Right atrium auricular region (tissue), 2 donors: ENCODE measurements around the gene KHDRBS2. TPM values are rescaled to one million over a fixed set of nuclear protein-coding genes. Genes with fewer than 3 reads are reported as not detected.

Experiments used
- DNase-seq: peaks from one replicate; pipeline ENCODE4 v3.0.0-alpha.2; 2019; ENCODE audit warnings: low spot score
- H3K27ac ChIP-seq, 2 donors: fragments of 200-600 bp; sonication (generic); 1 replicate in 1 of 2; 2 replicates in 1 of 2; pipeline ENCODE4 v1.5.1; 2016 to 2019
- H3K27me3 ChIP-seq, 2 donors: fragments of 200-600 bp; sonication (generic); one replicate each; pipeline versions ENCODE4 v1.5.1 to v1.6.0; 2017 to 2019
- H3K36me3 ChIP-seq: fragments of 200-600 bp; sonication (generic); one replicate; pipeline ENCODE4 v1.5.1; 2016
- H3K4me1 ChIP-seq, 2 donors: fragments of 200-600 bp; sonication (generic); one replicate each; pipeline versions ENCODE4 v1.5.1 to v1.6.0; 2017 to 2019
- H3K4me3 ChIP-seq, 2 donors: fragments of 200-600 bp; sonication (generic); 1 replicate in 1 of 2; 2 replicates in 1 of 2; pipeline ENCODE4 v1.5.1; 2017 to 2019; ENCODE audit warnings: mild to moderate bottlenecking in 1 of 2, moderate library complexity in 1 of 2
- H3K9me3 ChIP-seq, 2 donors: fragments of 200-600 bp; sonication (generic); one replicate each; pipeline ENCODE4 v1.5.1; 2019
- total RNA-seq, 2 donors: library from RNA; depleted of rRNA; stranded (reverse); fragments of >200 nt; gene quantifications; one replicate each; pipeline ENCODE4 v1.1.0, GENCODE V29; 2016
- TF ChIP-seq, protein P1 (sequence below), 2 donors: fragments of 200-600 bp; sonication (generic); IDR thresholded peaks; one replicate each; pipeline ENCODE4 v1.5.1; 2019; ENCODE audit warnings: antibody characterized with exemption in 2 of 2

The KHDRBS2 gene
- total RNA-seq, 2 donors from 2014 or later = not detected

DNA sequence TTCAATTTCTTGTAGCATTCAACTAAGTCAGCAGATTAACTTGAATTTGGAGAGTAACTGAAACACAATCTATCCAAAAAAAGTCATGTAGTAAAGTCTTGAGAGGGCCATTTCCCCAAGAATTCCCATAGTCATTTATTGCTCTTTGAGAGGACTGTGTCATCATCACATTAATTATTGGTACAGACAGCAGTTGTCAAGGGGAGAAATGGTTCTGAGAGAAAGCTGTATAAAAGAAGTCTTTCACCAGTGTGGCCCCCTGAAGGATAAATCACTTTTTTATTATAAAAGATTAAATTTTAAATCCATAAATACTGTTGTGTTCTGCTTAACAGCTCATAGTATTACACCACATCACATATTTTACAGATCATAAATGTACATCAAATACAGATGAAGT, 111.5 kb downstream of the KHDRBS2 start:
- Histone ChIP-seq H3K36me3 (no peaks in the 10 kb centered on the region), H3K4me1 (no peaks in the 10 kb centered on the region), H3K4me3 (no peak overlapping the region), H3K27ac (no peak overlapping the region), H3K9me3 (no peaks in the 10 kb centered on the region), H3K27me3 (no peaks in the 10 kb centered on the region)
- no peak for DNase-seq
- TF ChIP-seq, protein P1, sequence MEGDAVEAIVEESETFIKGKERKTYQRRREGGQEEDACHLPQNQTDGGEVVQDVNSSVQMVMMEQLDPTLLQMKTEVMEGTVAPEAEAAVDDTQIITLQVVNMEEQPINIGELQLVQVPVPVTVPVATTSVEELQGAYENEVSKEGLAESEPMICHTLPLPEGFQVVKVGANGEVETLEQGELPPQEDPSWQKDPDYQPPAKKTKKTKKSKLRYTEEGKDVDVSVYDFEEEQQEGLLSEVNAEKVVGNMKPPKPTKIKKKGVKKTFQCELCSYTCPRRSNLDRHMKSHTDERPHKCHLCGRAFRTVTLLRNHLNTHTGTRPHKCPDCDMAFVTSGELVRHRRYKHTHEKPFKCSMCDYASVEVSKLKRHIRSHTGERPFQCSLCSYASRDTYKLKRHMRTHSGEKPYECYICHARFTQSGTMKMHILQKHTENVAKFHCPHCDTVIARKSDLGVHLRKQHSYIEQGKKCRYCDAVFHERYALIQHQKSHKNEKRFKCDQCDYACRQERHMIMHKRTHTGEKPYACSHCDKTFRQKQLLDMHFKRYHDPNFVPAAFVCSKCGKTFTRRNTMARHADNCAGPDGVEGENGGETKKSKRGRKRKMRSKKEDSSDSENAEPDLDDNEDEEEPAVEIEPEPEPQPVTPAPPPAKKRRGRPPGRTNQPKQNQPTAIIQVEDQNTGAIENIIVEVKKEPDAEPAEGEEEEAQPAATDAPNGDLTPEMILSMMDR (IDR thresholded peaks at IDR 0.05) = no peak

DNA sequence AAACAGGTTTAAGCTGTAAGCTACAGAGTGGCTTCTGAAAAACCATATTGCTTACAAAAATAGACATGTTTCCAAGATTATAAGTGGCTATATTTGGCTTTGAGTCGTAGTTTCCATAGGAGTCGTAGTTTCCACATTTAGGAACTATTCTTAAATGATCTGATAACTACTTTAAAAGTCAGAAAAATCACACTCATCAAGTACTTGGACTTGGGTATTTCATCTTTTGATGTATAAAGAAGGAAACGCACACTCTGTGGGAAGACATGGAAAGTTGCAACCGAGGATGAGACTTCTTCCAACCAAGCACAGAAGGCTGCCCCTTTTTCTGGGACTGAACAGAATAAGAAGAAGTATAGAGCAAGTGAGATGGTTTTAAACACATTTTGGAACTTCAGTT, 118.3 kb downstream of the KHDRBS2 start:
- H3K4me3 ChIP-seq = no peak overlapping the region
- TF ChIP-seq, protein P1 (IDR thresholded peaks at IDR 0.05) = no peak
- no peak for DNase-seq

DNA sequence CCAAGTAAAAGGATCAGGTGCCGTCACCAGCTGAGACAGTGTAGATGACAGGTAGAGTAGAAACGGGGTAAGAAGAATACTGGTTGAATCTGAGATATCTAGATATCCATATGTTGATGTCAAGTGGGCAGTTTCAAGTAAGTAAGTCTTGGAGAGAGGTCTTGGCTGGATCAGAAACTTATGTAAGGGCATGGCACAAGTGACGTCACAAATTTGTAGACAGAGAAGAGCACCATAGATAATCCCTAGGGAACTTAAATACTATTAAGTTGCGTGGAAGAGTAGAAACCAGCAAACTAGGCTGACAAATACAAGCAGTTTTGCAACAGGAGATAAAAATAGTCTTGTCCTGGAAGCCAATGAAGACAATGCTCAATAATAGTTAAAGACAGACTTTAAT, 123.2 kb downstream of the KHDRBS2 start:
- TF ChIP-seq, protein P1 (IDR thresholded peaks at IDR 0.05) = no peak
- no peak for DNase-seq
- H3K4me1 ChIP-seq = no peaks in the 10 kb centered on the region

More for the DNA sequence above, 118.3 kb downstream of the KHDRBS2 start:
- Histone ChIP-seq H3K9me3 (no peaks in the 10 kb centered on the region), H3K27ac (no peak overlapping the region), H3K27me3 (no peaks in the 10 kb centered on the region), H3K4me1 (no peaks in the 10 kb centered on the region), H3K36me3 (no peaks in the 10 kb centered on the region)

DNA sequence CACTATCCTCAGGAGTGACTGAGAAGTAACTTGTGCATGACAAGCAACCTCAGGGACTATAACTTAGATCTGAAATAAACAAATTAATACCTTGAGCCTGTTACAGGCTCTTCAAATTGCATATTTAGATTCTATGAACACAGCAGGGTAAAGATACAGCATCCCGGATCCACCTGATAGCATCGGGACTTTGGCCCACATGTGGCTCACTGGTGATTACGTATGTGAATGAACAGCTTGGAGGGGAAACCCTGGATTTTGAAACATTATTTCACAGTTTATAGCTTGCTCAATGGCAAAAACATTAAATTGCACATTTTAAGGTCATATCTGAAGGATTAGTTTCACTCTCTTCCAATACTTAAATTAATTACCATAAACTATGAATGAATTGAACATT, 133.2 kb downstream of the KHDRBS2 start:
- H3K9me3 ChIP-seq = no peaks in the 10 kb centered on the region
- no peaks in the 10 kb centered on the region for H3K27me3 ChIP-seq
- no peak overlapping the region for H3K4me3 ChIP-seq
- H3K36me3 ChIP-seq = no peaks in the 10 kb centered on the region
- no peak overlapping the region for H3K27ac ChIP-seq
- TF ChIP-seq, protein P1 (IDR thresholded peaks at IDR 0.05) = no peak
- DNase-seq = no peak
- H3K4me1 ChIP-seq = no peaks in the 10 kb centered on the region

More for the DNA sequence above, 123.2 kb downstream of the KHDRBS2 start:
- Histone ChIP-seq H3K4me3 (no peak overlapping the region), H3K9me3 (peaks cover 0 to 10% of the 10 kb centered on the region in 2 donors), H3K27me3 (no peaks in the 10 kb centered on the region), H3K36me3 (no peaks in the 10 kb centered on the region), H3K27ac (no peak overlapping the region)

DNA sequence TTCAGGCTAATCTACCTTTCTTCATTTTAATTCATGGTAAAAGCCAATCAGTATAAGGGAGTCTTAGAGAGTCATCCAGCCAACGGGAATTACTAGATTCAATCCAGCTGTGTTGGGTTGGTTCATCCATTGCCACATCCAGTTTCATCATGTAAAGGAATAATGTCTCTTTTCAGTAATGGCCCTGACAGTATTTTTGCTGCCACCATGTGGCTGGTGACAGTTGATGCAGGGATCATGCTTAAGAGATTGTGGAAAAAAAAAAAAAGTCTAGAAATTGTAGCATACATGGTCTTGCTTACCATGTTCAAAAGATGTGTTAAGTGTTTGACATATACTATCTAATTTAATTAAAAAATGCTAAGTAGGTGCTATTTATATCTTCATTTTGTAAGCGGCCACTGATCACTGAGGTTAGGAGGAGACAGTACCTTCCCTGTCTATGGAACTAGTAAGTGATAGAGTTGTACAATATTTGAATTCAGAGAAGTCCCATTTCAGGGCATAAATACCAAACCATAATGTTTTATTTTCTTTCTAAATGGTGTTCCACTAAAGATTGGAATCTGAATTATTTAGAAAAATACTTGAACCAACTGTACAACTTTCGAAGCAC, 135.9 kb downstream of the KHDRBS2 start:
- no peaks in the 10 kb centered on the region for H3K9me3 ChIP-seq
- no peak for DNase-seq
- no peak overlapping the region for H3K4me3 ChIP-seq
- no peak overlapping the region for H3K27ac ChIP-seq
- no peaks in the 10 kb centered on the region for H3K27me3 ChIP-seq
- no peaks in the 10 kb centered on the region for H3K4me1 ChIP-seq
- TF ChIP-seq, protein P1 (IDR thresholded peaks at IDR 0.05) = peak; percentile 9 to 55
- no peaks in the 10 kb centered on the region for H3K36me3 ChIP-seq
